Measurements from ENCODE around the gene GAREM1.

GAREM1 gene

DNA sequence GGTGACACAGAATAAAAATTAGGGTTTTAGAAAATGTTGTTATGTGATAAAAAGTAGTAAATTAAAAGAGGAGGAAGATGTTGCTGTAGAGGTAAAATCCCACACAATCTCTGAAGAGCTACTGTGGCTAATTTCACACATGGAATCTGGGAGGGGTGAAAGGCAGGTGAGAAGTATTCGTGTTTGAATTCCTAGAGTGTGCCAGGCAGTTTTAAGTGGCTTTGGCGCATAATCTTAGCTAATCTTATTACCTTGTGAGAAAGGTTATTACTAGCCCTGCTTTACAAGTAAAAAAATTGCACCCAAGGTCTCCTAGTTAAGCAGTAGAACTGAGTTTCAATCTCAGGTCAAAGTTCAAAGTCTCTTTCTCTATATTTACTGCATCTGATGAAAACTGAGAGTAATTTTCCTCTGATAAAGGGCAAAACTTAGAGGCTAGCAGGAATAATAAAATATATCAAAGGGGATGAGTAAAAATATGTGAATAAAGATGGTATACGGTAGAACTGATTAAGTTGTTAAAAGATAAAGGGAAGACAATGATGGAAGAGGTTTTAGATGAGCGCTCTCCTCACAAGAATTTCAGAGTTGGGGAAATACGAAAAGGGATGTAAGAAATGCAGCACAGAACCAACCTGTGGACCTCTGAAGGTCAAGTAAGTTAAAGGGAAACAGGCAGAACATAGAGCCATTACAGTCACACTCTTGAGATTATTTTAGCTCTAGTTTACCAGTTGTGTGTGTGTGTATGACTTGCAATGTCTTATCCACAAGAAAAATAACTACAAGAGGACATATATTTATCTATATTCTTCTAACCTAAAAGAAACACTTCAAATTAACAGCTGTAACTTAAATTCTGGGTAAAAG, 34.8 kb downstream of the GAREM1 start:
- Mint-ChIP-seq H3K36me3 (ENCODE audit: insufficient read depth) (peaks cover 2% of the 10 kb centered on the region), H3K27me3 (peaks cover 30% of the 10 kb centered on the region), H3K27ac (ENCODE audit: low read depth) (no peak overlapping the region), H3K4me3 (no peak overlapping the region), H3K4me1 (no peaks in the 10 kb centered on the region), H3K9me3 (peaks cover 11% of the 10 kb centered on the region)
- ATAC-seq (replicated peaks; ENCODE audit: extremely low read depth, poor library complexity, severe bottlenecking) (no peak), DNase-seq (ENCODE audit: low spot score in 2 of 2) (no peak)

DNA sequence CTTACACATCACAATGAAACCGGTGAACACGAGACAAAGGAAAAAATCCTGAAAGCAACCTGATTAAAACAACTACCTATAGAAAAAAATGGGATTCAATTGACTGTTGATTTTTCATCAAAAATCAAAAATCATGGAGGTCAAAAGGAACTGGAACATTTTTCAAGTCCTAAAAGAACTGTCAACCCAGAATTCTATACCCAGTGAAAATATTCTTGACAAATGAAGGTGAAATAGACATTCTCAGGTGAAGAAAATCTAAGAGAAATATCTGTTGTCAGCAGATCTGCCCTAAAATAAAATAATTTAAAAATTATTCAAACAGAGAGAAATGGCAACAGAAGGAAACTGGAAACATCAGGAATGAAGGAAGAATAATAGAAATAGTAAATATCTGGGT, 38.9 kb downstream of the GAREM1 start:
- Mint-ChIP-seq H3K4me1 (no peaks in the 10 kb centered on the region), H3K27me3 (peaks cover 44% of the 10 kb centered on the region)
- no peak for ATAC-seq (replicated peaks; ENCODE audit: extremely low read depth, poor library complexity, severe bottlenecking)

GRCh38 chr18:32429402-32429801, 41.3 kb downstream of the GAREM1 start:
- Mint-ChIP-seq H3K4me1 (no peaks in the 10 kb centered on the region), H3K27me3 (peaks cover 52% of the 10 kb centered on the region), H3K27ac (ENCODE audit: low read depth) (no peak overlapping the region), H3K4me3 (no peak overlapping the region), H3K36me3 (ENCODE audit: insufficient read depth) (no peaks in the 10 kb centered on the region), H3K9me3 (peaks cover 19% of the 10 kb centered on the region)
- DNase-seq (ENCODE audit: low spot score in 2 of 2): no peak
- no peak for ATAC-seq (replicated peaks; ENCODE audit: extremely low read depth, poor library complexity, severe bottlenecking)

More for the DNA sequence above, 38.9 kb downstream of the GAREM1 start:
- no peak for DNase-seq (ENCODE audit: low spot score in 2 of 2)
- Mint-ChIP-seq H3K27ac (ENCODE audit: low read depth) (no peak overlapping the region), H3K36me3 (ENCODE audit: insufficient read depth) (no peaks in the 10 kb centered on the region), H3K4me3 (no peak overlapping the region), H3K9me3 (peaks cover 19% of the 10 kb centered on the region)

GRCh38 chr18:32427084-32427900, 43.4 kb downstream of the GAREM1 start:
- no peaks in the 10 kb centered on the region for H3K4me1 Mint-ChIP-seq
- peaks cover 14% of the 10 kb centered on the region for H3K9me3 Mint-ChIP-seq
- DNase-seq (ENCODE audit: low spot score in 2 of 2) (no peak), ATAC-seq (replicated peaks; ENCODE audit: extremely low read depth, poor library complexity, severe bottlenecking) (no peak)
- peaks cover 47% of the 10 kb centered on the region for H3K27me3 Mint-ChIP-seq
- H3K27ac Mint-ChIP-seq (ENCODE audit: low read depth): no peak overlapping the region
- H3K36me3 Mint-ChIP-seq (ENCODE audit: insufficient read depth): no peaks in the 10 kb centered on the region
- no peak overlapping the region for H3K4me3 Mint-ChIP-seq

DNA sequence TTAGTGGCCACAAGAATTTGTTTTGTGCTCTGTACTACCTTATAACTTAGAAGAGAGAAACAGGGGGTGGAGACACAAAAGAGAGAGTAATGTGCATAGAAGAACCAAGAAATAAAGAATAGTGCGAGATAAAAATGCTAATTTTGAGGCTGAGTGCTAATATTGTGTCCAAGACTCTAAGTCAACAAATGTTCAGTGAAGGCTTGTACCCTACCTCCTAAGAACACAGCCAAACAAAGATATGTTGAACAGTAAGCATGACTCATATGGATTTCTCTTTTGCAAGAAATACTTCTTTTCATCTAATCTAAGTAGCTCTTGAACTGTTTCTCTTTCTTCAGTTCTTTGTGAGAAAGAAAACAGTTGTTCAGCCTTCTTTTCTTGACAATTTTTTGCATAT, 45.2 kb downstream of the GAREM1 start:
- peaks cover 45% of the 10 kb centered on the region for H3K27me3 Mint-ChIP-seq
- H3K4me3 Mint-ChIP-seq: no peak overlapping the region
- ATAC-seq (replicated peaks; ENCODE audit: extremely low read depth, poor library complexity, severe bottlenecking) (no peak), DNase-seq (ENCODE audit: low spot score in 2 of 2) (no peak)
- no peaks in the 10 kb centered on the region for H3K36me3 Mint-ChIP-seq (ENCODE audit: insufficient read depth)
- H3K4me1 Mint-ChIP-seq: no peaks in the 10 kb centered on the region
- H3K9me3 Mint-ChIP-seq: peaks cover 3% of the 10 kb centered on the region
- no peak overlapping the region for H3K27ac Mint-ChIP-seq (ENCODE audit: low read depth)

DNA sequence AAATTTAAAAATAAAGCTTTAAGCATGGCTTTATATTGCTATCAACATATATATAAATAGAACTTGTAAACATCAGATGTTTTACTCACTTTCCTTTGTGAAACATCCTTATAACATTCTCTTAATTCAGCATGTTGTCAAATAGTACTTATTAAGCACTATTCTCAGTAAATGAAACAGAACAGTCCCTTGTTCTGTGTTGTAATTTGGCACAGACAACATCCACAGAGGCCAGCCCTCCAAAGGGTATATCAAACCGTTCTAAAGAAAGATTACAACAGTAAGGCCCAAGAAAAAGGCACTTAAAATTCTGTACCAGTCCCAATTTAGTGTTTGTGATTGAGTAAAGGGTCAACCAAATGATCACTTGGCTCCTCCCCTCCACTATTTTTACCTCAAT, 46.0 kb downstream of the GAREM1 start:
- Mint-ChIP-seq H3K4me3 (no peak overlapping the region), H3K27ac (ENCODE audit: low read depth) (no peak overlapping the region), H3K27me3 (peaks cover 37% of the 10 kb centered on the region), H3K4me1 (no peaks in the 10 kb centered on the region), H3K36me3 (ENCODE audit: insufficient read depth) (no peaks in the 10 kb centered on the region), H3K9me3 (no peaks in the 10 kb centered on the region)
- DNase-seq (ENCODE audit: low spot score in 2 of 2) (no peak), ATAC-seq (replicated peaks; ENCODE audit: extremely low read depth, poor library complexity, severe bottlenecking) (no peak)

- Mint-ChIP-seq H3K4me3 (no peak overlapping the region), H3K4me1 (no peaks in the 10 kb centered on the region), H3K27ac (ENCODE audit: low read depth) (no peak overlapping the region), H3K9me3 (no peaks in the 10 kb centered on the region), H3K27me3 (peaks cover 25% of the 10 kb centered on the region), H3K36me3 (ENCODE audit: insufficient read depth) (no peaks in the 10 kb centered on the region)
- DNase-seq (ENCODE audit: low spot score in 2 of 2) (no peak), ATAC-seq (replicated peaks; ENCODE audit: extremely low read depth, poor library complexity, severe bottlenecking) (no peak)
These were observed 47.5 kb downstream of the GAREM1 start for GRCh38 chr18:32422978-32423740.

GRCh38 chr18:32422201-32422600, 48.5 kb downstream of the GAREM1 start:
- Mint-ChIP-seq H3K27me3 (peaks cover 24% of the 10 kb centered on the region), H3K27ac (ENCODE audit: low read depth) (no peak overlapping the region), H3K9me3 (no peaks in the 10 kb centered on the region), H3K36me3 (ENCODE audit: insufficient read depth) (no peaks in the 10 kb centered on the region), H3K4me1 (no peaks in the 10 kb centered on the region), H3K4me3 (no peak overlapping the region)
- no peak for ATAC-seq (replicated peaks; ENCODE audit: extremely low read depth, poor library complexity, severe bottlenecking)
- no peak for DNase-seq (ENCODE audit: low spot score in 2 of 2)

DNA sequence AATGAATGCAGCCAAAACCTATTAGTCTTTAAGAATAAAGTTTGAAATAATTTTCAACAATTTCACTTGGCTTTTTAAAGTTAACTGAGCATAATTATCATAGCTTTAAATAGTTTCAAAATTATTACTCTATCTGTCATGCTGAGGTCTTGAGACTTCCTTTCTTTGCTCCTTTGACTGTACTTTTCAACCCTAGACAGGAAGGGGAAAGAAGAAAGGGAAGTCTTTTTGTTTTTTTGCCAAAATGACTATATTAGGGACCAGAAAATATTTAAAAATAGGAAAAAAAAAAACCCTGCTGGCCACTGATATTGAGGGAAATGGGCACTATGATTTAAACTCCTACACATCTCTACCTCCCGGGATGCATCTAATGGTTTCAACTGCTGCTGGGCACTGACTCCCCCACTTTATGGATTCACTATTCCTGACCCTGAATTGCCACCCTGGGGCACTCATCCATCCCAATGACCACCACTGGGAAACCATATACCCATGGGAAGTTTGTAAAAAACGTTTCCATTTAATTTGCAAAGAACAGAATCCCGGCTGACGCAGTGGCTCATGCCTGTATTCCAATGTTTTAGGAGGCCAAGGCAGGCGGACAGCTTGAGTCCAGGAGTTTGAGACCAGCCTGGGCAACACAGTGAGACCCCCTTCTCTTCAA, 50.5 kb downstream of the GAREM1 start:
- Mint-ChIP-seq H3K36me3 (ENCODE audit: insufficient read depth) (no peaks in the 10 kb centered on the region), H3K9me3 (peaks cover 5% of the 10 kb centered on the region), H3K4me3 (no peak overlapping the region)

DNA sequence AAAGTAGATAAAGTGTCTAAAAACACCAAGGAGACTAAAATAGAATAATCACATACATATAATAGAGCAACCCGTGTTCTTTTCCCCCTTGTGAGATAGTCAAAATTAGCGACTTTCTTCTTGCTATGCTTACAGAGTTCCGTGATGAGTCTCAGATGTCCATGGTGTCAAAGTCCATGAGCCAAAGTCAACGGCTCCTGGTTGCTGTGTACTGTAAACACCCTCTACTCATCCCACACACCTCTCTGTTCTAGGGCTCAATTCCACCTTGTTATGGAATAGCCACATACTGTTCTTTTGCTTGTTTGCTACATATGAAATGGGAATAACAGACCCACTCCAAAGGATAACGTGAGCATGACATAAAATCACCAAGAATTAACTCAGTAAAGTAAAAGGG, 52.5 kb downstream of the GAREM1 start:
- Mint-ChIP-seq H3K9me3 (peaks cover 5% of the 10 kb centered on the region), H3K4me3 (no peak overlapping the region), H3K4me1 (no peaks in the 10 kb centered on the region), H3K27ac (ENCODE audit: low read depth) (no peak overlapping the region), H3K36me3 (ENCODE audit: insufficient read depth) (no peaks in the 10 kb centered on the region), H3K27me3 (peaks cover 37% of the 10 kb centered on the region)
- ATAC-seq (replicated peaks; ENCODE audit: extremely low read depth, poor library complexity, severe bottlenecking): no peak
- no peak for DNase-seq (ENCODE audit: low spot score in 2 of 2)

More for the DNA sequence above, 50.5 kb downstream of the GAREM1 start:
- no peak overlapping the region for H3K27ac Mint-ChIP-seq (ENCODE audit: low read depth)
- peaks cover 25% of the 10 kb centered on the region for H3K27me3 Mint-ChIP-seq
- no peaks in the 10 kb centered on the region for H3K4me1 Mint-ChIP-seq
- ATAC-seq (replicated peaks; ENCODE audit: extremely low read depth, poor library complexity, severe bottlenecking) (no peak), DNase-seq (ENCODE audit: low spot score in 2 of 2) (no peak)

DNA sequence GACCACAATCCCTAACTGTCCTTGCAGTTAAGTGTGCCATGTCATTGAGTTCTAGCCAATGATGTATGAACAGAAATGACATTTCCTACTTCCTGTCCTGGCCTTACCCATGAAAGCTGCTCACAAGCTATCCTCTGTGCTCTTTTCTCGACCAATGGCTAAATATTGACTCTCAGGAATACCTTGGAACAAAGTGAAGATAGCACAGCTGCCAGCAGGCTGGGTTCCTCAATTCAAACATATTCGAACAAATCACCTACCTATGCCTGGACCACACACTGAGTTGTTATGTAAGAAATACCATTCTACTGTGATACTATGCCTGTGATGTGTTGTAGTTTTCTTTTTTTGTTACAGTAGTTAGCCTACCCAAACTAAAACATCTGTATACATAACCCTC, 65.1 kb downstream of the GAREM1 start:
- no peak overlapping the region for H3K4me3 Mint-ChIP-seq
- no peak for ATAC-seq (replicated peaks; ENCODE audit: extremely low read depth, poor library complexity, severe bottlenecking)
- DNase-seq (ENCODE audit: low spot score in 2 of 2): no peak
- H3K9me3 Mint-ChIP-seq: no peaks in the 10 kb centered on the region
- H3K36me3 Mint-ChIP-seq (ENCODE audit: insufficient read depth): no peaks in the 10 kb centered on the region
- peaks cover 10% of the 10 kb centered on the region for H3K27me3 Mint-ChIP-seq
- H3K27ac Mint-ChIP-seq (ENCODE audit: low read depth): no peak overlapping the region
- H3K4me1 Mint-ChIP-seq: no peaks in the 10 kb centered on the region

GRCh38 chr18:32401621-32402020, 69.1 kb downstream of the GAREM1 start:
- Mint-ChIP-seq H3K4me3 (no peak overlapping the region), H3K36me3 (ENCODE audit: insufficient read depth) (no peaks in the 10 kb centered on the region)

More at GRCh38 chr18:32401621-32402020, 69.1 kb downstream of the GAREM1 start:
- no peaks in the 10 kb centered on the region for H3K4me1 Mint-ChIP-seq
- no peak for ATAC-seq (replicated peaks; ENCODE audit: extremely low read depth, poor library complexity, severe bottlenecking)
- DNase-seq (ENCODE audit: low spot score in 2 of 2): no peak
- peaks cover 9% of the 10 kb centered on the region for H3K27me3 Mint-ChIP-seq
- no peak overlapping the region for H3K27ac Mint-ChIP-seq (ENCODE audit: low read depth)
- peaks cover 7% of the 10 kb centered on the region for H3K9me3 Mint-ChIP-seq

Measured in central memory CD8-positive, alpha-beta T cell (primary cell).